Fibroblast of skin of left biceps (primary cell): ENCODE data around the gene FRYL.
"Not testable (repeated sequence)": the region's sequence is repeated elsewhere in the genome, so short reads cannot be mapped to it uniquely, and the experiment has no call there.

Source experiments
- DNase-seq, 2 experiments: peaks; one replicate each; pipeline ENCODE4 v3.0.0-alpha.2; 2013; ENCODE audit warnings: low read depth in 2 of 2

FRYL gene

GRCh38 chr4:48490680-48491513 lies 289.2 kb downstream of the FRYL start:
- no peak for DNase-seq

GRCh38 chr4:48490012-48490679 lies 289.9 kb downstream of the FRYL start, which contains the start of gene ZAR1:
TSS of gene ZAR1 (plus strand) at chr4:48490252. CDS start at chr4:48490292, 40 bp downstream.
- no peak for DNase-seq

- no peak for DNase-seq
These were observed 290.4 kb downstream of the FRYL start for GRCh38 chr4:48489683-48490011.

GRCh38 chr4:48484494-48485168 lies 295.4 kb downstream of the FRYL start:
- no peak for DNase-seq

- DNase-seq = no peak
These were observed 296.1 kb downstream of the FRYL start for GRCh38 chr4:48483777-48484493.

- no peak for DNase-seq
These were observed 296.9 kb downstream of the FRYL start, which contains the start of gene SLC10A4 for GRCh38 chr4:48483006-48483776. TSS of gene SLC10A4 (plus strand) at chr4:48483343. CDS start at chr4:48483562, 219 bp downstream.

- no peak for DNase-seq
These were observed 298.5 kb downstream of the FRYL start for GRCh38 chr4:48481581-48481980.

GRCh38 chr4:48478273-48478672 lies 301.8 kb downstream of the FRYL start:
- DNase-seq = no peak

GRCh38 chr4:48475770-48476169 lies 304.3 kb downstream of the FRYL start:
- no peak for DNase-seq

- no peak for DNase-seq
These were observed 307.3 kb downstream of the FRYL start for GRCh38 chr4:48472794-48473193.

GRCh38 chr4:48470570-48470969 lies 309.5 kb downstream of the FRYL start:
- DNase-seq = no peak

- DNase-seq = no peak
These were observed 309.9 kb downstream of the FRYL start for GRCh38 chr4:48470137-48470536.

GRCh38 chr4:48467891-48468290 lies 312.2 kb downstream of the FRYL start:
- no peak for DNase-seq

- DNase-seq = no peak
These were observed 312.6 kb downstream of the FRYL start for GRCh38 chr4:48467442-48467841.

- DNase-seq = peak; percentile 48 to 58
These were observed 317.7 kb downstream of the FRYL start for GRCh38 chr4:48462363-48462762.

GRCh38 chr4:48461000-48461399 lies 319.1 kb downstream of the FRYL start:
- no peak for DNase-seq

- no peak for DNase-seq
These were observed 325.5 kb downstream of the FRYL start for GRCh38 chr4:48454591-48454990.

GRCh38 chr4:48451656-48452055 lies 328.4 kb downstream of the FRYL start:
- not testable (repeated sequence) for DNase-seq

GRCh38 chr4:48450740-48451139 lies 329.3 kb downstream of the FRYL start:
- DNase-seq = no peak

- DNase-seq = no peak
These were observed 330.9 kb downstream of the FRYL start for GRCh38 chr4:48449151-48449550.
